ENCODE results near the gene AK4.

The AK4 gene

DNA sequence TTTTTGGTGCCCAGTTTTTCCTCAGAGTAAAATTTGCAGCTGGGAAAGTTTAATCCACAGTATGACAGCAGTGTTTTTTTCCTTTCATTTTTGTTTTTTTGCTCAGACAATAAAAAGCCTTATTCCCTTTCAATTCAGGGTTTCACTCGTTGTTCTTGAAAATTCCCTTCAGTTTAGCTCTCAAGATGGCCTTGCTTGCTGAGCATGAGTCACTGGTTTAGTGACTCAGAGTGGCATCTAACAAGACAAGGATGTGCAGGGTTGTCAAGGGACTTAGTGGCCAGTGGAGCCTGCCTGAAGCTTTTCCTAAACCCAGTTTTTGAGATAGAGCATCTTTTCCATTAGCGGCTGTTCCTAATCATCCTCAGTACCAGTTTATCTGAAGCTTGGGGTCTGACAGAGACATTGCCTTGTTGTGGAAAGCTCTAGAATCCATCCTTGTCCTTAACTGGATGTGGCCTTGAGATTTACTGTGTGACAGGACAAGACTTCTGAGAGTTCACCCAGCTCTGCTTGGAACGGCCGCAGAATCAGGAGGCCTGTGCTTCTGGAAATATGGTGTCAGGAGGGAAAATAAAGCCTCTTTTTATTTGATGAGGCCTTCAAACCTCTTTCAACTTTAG, 113.0 kb downstream of the AK4 start:
- TF ChIP-seq, protein P1, sequence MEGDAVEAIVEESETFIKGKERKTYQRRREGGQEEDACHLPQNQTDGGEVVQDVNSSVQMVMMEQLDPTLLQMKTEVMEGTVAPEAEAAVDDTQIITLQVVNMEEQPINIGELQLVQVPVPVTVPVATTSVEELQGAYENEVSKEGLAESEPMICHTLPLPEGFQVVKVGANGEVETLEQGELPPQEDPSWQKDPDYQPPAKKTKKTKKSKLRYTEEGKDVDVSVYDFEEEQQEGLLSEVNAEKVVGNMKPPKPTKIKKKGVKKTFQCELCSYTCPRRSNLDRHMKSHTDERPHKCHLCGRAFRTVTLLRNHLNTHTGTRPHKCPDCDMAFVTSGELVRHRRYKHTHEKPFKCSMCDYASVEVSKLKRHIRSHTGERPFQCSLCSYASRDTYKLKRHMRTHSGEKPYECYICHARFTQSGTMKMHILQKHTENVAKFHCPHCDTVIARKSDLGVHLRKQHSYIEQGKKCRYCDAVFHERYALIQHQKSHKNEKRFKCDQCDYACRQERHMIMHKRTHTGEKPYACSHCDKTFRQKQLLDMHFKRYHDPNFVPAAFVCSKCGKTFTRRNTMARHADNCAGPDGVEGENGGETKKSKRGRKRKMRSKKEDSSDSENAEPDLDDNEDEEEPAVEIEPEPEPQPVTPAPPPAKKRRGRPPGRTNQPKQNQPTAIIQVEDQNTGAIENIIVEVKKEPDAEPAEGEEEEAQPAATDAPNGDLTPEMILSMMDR (IDR thresholded peaks at IDR 0.05): no peak
- H3K27ac ChIP-seq: no peak overlapping the region

DNA sequence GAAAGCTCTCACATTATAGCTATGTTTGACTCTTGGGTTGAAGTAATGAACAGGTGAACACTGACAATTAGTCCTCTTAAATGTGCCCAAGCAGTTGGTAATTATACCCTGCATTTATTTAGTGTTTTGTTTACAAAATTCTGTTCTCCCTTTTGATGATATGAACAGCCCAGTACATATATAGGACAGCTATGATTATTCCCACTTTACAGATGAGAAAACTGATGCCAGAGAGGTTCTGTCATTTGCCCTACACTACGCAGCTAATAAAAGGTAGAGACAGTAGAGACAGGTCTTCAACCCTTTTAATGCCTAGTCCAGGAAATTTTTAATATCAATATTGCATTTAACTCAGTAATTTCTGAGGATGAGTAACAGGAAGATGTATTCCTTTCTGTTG, 115.3 kb downstream of the AK4 start:
- no peak overlapping the region for H3K27ac ChIP-seq
- TF ChIP-seq, protein P1 (IDR thresholded peaks at IDR 0.05): no peak
- TF ChIP-seq ZFX (IDR thresholded peaks at IDR 0.05; ENCODE audit: borderline replicate concordance): no peak

DNA sequence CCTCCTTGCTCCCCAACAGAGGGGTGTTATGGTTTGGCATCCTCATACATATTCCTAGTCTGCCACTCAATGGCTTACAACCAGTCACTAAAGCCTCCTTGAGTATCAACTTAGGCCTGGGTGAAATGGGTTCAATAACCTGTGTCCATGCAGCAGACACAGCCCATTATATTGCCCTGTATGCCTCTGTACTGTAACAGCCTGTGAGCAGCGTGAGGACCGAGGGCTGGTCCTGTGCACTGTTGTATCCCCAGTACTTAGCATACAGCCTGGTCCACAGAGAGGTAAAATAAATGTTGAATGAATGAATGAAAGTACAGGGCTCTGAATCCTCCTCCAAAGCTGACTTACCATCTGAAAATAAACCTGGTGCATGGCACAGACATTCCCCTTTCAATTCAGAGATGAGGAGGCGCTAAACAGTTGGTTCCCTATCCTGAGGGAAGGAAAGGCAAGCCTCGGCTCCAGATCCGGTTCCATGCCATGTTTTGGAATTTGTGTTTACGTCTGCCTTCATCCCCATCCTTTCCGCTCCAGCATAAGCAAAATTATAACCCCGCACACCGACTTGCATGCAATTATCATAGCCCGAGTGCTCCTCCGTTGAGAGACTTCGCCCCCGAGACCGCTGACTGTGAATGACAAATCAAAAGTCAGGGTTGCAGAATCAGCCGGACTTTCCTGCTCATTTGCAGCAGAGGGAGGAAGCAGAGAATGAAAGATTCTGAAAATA, 116.4 kb downstream of the AK4 start:
- no peak for TF ChIP-seq ZFX (IDR thresholded peaks at IDR 0.05; ENCODE audit: borderline replicate concordance)
- TF ChIP-seq, protein P1 (IDR thresholded peaks at IDR 0.05): no peak
- no peak overlapping the region for H3K27ac ChIP-seq

DNA sequence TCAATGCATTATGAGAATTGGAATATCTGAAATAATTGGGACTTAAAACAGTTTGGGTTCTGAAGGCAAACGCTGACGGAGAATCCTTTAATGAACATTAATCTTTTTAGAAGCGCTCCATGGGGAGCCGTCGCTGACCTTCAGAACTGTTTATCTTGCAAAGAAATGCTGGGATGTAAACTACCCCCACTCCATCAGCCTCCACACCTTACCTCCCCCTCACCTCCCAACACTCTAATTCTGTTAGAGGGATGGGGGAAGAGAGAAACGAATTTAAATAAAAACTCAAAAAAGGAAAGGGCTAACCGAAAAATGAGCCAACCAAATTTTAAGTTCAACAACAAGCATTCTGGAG, 117.3 kb downstream of the AK4 start:
- H3K27ac ChIP-seq: no peak overlapping the region
- no peak for TF ChIP-seq ZFX (IDR thresholded peaks at IDR 0.05; ENCODE audit: borderline replicate concordance)
- TF ChIP-seq, protein P1 (IDR thresholded peaks at IDR 0.05): no peak

DNA sequence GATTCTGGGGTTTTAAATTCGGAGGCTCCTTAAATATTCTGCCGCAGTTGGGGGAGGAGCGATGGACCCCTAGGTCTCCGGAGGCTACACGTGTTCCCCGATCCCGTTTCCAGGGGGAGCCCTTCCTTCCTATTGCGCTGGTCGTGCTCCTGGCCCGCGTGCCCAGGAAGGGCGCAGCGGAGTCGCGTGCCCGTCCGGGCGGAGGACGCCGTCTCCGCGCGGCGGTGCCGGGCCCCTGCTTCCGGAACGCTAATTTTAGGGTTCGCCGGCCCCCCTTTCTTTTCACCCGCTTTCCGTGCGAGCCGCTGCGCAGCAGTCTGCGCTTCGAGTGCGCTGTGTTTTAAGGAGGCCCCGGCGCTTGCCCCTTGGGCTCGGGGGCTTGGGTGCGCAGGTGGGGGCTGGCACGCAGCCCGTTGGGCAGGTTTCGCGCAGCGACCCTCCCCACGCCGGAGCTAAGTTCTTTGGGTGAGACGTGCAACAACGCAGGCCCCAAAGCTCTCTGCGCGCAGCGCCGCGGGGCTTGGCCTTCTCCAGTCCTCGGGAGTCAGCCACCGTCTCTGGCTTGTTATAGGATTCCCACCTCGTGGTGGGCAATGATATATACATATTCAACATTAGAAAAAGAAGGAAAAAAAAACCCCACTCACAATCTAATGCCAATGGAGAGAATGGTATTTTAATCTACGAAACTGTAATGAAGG, 117.8 kb downstream of the AK4 start:
- TF ChIP-seq ZFX (IDR thresholded peaks at IDR 0.05; ENCODE audit: borderline replicate concordance): no peak
- TF ChIP-seq, protein P1 (IDR thresholded peaks at IDR 0.05): no peak
- no peak overlapping the region for H3K27ac ChIP-seq

DNA sequence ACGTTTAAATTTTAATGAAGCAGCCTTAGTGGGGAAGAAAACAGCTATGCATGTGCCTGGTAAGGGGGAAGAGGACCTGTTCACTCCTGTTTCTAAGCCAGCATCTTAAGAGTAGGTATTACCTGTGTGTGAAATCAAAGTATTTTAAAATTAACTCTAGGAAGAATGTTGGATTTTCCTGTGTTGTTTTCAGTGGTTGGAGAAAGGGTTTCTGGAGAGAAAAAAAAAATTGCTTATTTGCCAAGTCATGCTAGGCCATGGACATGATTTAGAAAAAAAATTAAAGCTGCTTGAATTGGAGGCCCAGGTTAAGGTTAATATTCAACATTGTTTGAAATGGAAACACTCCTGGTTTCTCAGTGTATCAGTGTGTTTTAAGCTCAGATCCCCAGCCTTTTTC, 118.5 kb downstream of the AK4 start:
- no peak overlapping the region for H3K27ac ChIP-seq
- TF ChIP-seq, protein P1 (IDR thresholded peaks at IDR 0.05): no peak
- TF ChIP-seq ZFX (IDR thresholded peaks at IDR 0.05; ENCODE audit: borderline replicate concordance): no peak

DNA sequence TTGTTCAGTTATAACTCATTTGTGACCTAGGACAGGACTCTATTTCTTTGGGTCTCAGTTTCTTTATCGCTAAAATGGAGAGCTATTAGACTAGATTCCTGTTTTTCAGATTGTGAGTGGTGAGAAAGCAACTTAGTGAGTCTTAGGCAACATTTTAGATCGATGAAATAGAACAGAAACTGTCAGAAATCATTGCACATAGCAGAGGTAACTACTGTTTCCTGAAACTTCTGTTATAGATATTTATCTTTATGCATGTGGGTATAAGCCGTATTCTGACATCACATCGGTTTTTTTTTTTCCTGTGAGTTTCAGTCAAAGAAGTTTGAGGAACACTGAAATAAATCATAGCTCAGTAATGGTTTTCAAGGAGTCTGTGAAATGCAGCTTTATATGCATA, 119.3 kb downstream of the AK4 start:
- no peak overlapping the region for H3K27ac ChIP-seq
- TF ChIP-seq, protein P1 (IDR thresholded peaks at IDR 0.05): no peak
- no peak for TF ChIP-seq ZFX (IDR thresholded peaks at IDR 0.05; ENCODE audit: borderline replicate concordance)

Measured in 22Rv1 (cell line).